Measurements from ENCODE around the gene TRIP13. TPM values are rescaled to one million over a fixed set of nuclear protein-coding genes. Genes with fewer than 3 reads are reported as not detected.

The TRIP13 gene
- total and polyA plus RNA-seq, 2 of the 4 experiments (the other 2 are of a cell fraction), result 17.1 to 35.5 TPM

DNA sequence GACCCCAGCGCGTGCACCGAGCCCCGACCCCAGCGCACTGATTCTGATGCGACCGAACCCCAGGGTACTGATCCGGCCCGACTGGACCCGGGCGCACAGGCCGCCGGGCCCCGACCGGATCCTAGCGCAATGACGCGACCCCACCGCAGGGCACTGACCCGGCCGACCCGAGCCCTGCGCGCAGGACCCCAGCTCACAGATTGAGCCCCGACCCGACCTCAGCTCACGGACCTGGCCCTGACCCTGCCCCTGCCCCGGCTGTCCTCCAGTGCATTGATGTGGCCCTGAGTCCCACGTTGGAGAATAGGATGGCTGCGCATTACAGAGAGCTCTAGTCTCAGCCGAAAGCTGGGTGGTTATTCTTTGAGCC, 438 bp downstream of the TRIP13 start:
- peak; percentile 2 for ATAC-seq (ENCODE audit: low read depth)
- no peak overlapping the region for H2BK120ac ChIP-seq (ENCODE audit: low read depth, low read length)
- in situ Hi-C loops (cut with MboI; ENCODE audit: low sequenced_read_pairs) (no loop called here), intact Hi-C loops (cut with micrococcal nuclease) (no loop called here), dilution Hi-C loops (cut with HindIII; ENCODE audit: low sequenced_read_pairs, unreplicated experiment) (no loop called here)
- CTCF ChIA-PET, result interaction anchor here (0.6 to 1.7 kb wide), 2 partner anchors 10 to 90 kb away, joined by 4 read pairs; no protein-coding TSS in a partner anchor
- BruUV-seq (replicated peaks), result no TSS peak
- H3K56ac ChIP-seq (ENCODE audit: extremely low read depth, insufficient read depth, low read length), result no peak overlapping the region; the same call in 1 of the 2 replicates
- H3K4me3 ChIP-seq (ENCODE audit: insufficient read depth, low read depth, low read length), result peak overlapping the region; percentile 100
- peak overlapping the region; percentile 35 to 90; a peak in 2 of 4 replicates for H4K8ac ChIP-seq (ENCODE audit: low read depth in 2 of 2, low read length in 2 of 2)
- H4K91ac ChIP-seq (ENCODE audit: insufficient read depth, low read depth, low read length), result no peak overlapping the region
- peaks cover 29% of the 10 kb centered on the region for H3K36me3 ChIP-seq (ENCODE audit: control insufficient read depth, insufficient read depth, low read length)
- H3K14ac ChIP-seq (replicated peaks; ENCODE audit: low read depth, low read length), result no peak overlapping the region; the same call in 1 of the 2 replicates
- POLR2A ChIA-PET (ENCODE audit: unreplicated experiment), result no interaction called here
- peak overlapping the region; percentile 47 for H3K4ac ChIP-seq (ENCODE audit: low read depth, low read length)
- H4K5ac ChIP-seq (ENCODE audit: low read depth, low read length), result no peak overlapping the region
- no peak overlapping the region for H2BK15ac ChIP-seq (ENCODE audit: low read depth, low read length)
- peak overlapping the region; percentile 100 for H2AFZ ChIP-seq (replicated peaks; ENCODE audit: low read length, poor library complexity)
- H3K4me1 ChIP-seq (ENCODE audit: control insufficient read depth, insufficient read depth, low read length), result peaks cover 8% of the 10 kb centered on the region
- 0% methylated on average over 27 of the region's 31 CpGs; no CpG with 5 or more reads in 1 of the 2 experiments for WGBS, 2 experiments (ENCODE audit: extremely low coverage in 2 of 2, insufficient read length in 1 of 2)
- no peak overlapping the region for H2BK5ac ChIP-seq (ENCODE audit: low read depth, low read length, poor library complexity, severe bottlenecking)
- H3K27ac ChIP-seq (ENCODE audit: insufficient read depth, low read length), result peak overlapping the region; percentile 57; the same call in 1 of the 2 replicates
- H3K9ac ChIP-seq (ENCODE audit: low read depth, low read length), result peak overlapping the region; percentile 55; the same call in 1 of the 2 replicates
- no peak for DNase-seq
- H3K79me1 ChIP-seq (ENCODE audit: low read depth in 1 of 2, low read length in 2 of 2), result peaks cover 34 to 57% of the 10 kb centered on the region in 2 experiments
- no peak overlapping the region for H3K18ac ChIP-seq (ENCODE audit: low read depth, low read length)
- H4K20me1 ChIP-seq (ENCODE audit: insufficient read depth, low read length), result no peaks in the 10 kb centered on the region; the same call in 1 of the 2 replicates
- H3K23ac ChIP-seq (ENCODE audit: low read depth, low read length), result 0 out of 2 replicates have a peak overlapping the region, but pooled peaks have one; percentile 42
- H2AK5ac ChIP-seq (ENCODE audit: low read depth, low read length), result peak overlapping the region; percentile 48; the same call in 1 of the 2 replicates
- H2BK20ac ChIP-seq (ENCODE audit: low read depth, low read length), result no peak overlapping the region
- peak overlapping the region; percentile 71 for H3K4me2 ChIP-seq (ENCODE audit: low read depth, low read length)
- no peaks in the 10 kb centered on the region; the same call in 1 of the 2 replicates for H3K9me1 ChIP-seq (ENCODE audit: insufficient read depth, low read length)
- H3K27me3 ChIP-seq (ENCODE audit: control insufficient read depth, insufficient read depth, low read length), result no peaks in the 10 kb centered on the region
- TF ChIP-seq CEBPB (IDR thresholded peaks at IDR 0.05; ENCODE audit: low read depth, low read length) (no peak), MAZ (IDR thresholded peaks at IDR 0.05; ENCODE audit: borderline replicate concordance, low read depth, low read length) (no peak), RAD21 (IDR thresholded peaks at IDR 0.05; ENCODE audit: low read length) (no peak), POLR2A (IDR thresholded peaks at IDR 0.05; ENCODE audit: low read depth, low read length) (no peak), FOS (IDR thresholded peaks at IDR 0.05; ENCODE audit: low read depth, low read length) (no peak), RFX5 (IDR thresholded peaks at IDR 0.05; ENCODE audit: low read depth, low read length) (no peak), CHD1 (IDR thresholded peaks at IDR 0.05; ENCODE audit: low read depth, low read length) (no peak), RCOR1 (IDR thresholded peaks at IDR 0.05; ENCODE audit: insufficient replicate concordance, low read length) (no peak), BHLHE40 (IDR thresholded peaks at IDR 0.05; ENCODE audit: low read depth, low read length) (no peak), MXI1 (IDR thresholded peaks at IDR 0.05; ENCODE audit: borderline replicate concordance, low read depth, low read length) (no peak), NFE2L2 (IDR thresholded peaks at IDR 0.05; ENCODE audit: low read depth, low read length) (no peak), MAFK (IDR thresholded peaks at IDR 0.05; ENCODE audit: low read depth, low read length) (no peak), SMC3 (IDR thresholded peaks at IDR 0.05; ENCODE audit: low read depth, low read length) (no peak)
- TF ChIP-seq, protein P1, sequence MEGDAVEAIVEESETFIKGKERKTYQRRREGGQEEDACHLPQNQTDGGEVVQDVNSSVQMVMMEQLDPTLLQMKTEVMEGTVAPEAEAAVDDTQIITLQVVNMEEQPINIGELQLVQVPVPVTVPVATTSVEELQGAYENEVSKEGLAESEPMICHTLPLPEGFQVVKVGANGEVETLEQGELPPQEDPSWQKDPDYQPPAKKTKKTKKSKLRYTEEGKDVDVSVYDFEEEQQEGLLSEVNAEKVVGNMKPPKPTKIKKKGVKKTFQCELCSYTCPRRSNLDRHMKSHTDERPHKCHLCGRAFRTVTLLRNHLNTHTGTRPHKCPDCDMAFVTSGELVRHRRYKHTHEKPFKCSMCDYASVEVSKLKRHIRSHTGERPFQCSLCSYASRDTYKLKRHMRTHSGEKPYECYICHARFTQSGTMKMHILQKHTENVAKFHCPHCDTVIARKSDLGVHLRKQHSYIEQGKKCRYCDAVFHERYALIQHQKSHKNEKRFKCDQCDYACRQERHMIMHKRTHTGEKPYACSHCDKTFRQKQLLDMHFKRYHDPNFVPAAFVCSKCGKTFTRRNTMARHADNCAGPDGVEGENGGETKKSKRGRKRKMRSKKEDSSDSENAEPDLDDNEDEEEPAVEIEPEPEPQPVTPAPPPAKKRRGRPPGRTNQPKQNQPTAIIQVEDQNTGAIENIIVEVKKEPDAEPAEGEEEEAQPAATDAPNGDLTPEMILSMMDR (conservative IDR thresholded peaks at IDR 0.05; ENCODE audit: low read depth, low read length), result no peak
- TF ChIP-seq, protein P2, sequence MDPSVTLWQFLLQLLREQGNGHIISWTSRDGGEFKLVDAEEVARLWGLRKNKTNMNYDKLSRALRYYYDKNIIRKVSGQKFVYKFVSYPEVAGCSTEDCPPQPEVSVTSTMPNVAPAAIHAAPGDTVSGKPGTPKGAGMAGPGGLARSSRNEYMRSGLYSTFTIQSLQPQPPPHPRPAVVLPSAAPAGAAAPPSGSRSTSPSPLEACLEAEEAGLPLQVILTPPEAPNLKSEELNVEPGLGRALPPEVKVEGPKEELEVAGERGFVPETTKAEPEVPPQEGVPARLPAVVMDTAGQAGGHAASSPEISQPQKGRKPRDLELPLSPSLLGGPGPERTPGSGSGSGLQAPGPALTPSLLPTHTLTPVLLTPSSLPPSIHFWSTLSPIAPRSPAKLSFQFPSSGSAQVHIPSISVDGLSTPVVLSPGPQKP (IDR thresholded peaks at IDR 0.05; ENCODE audit: borderline replicate concordance, low read depth, low read length), result no peak
- TF ChIP-seq, protein P3, sequence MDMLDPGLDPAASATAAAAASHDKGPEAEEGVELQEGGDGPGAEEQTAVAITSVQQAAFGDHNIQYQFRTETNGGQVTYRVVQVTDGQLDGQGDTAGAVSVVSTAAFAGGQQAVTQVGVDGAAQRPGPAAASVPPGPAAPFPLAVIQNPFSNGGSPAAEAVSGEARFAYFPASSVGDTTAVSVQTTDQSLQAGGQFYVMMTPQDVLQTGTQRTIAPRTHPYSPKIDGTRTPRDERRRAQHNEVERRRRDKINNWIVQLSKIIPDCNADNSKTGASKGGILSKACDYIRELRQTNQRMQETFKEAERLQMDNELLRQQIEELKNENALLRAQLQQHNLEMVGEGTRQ (IDR thresholded peaks at IDR 0.05; ENCODE audit: low read depth, low read length), result no peak
- peak overlapping the region; percentile 92 for H2AK9ac ChIP-seq (replicated peaks; ENCODE audit: low read depth, low read length, poor library complexity)
- no peaks in the 10 kb centered on the region for H3K9me3 ChIP-seq (ENCODE audit: control insufficient read depth, insufficient read depth, low read length)

Data from IMR-90 (cell line).